Glomerular visceral epithelial cell (primary cell): ENCODE data around the gene QSOX1.

Experiments used
- DNase-seq: peaks from one replicate; pipeline ENCODE4 v3.0.0-alpha.2; 2016; ENCODE audit errors: extremely low spot score

Gene QSOX1

GRCh38 chr1:180213401-180214170 lies 58.9 kb downstream of the QSOX1 start:
- DNase-seq = no peak

DNA sequence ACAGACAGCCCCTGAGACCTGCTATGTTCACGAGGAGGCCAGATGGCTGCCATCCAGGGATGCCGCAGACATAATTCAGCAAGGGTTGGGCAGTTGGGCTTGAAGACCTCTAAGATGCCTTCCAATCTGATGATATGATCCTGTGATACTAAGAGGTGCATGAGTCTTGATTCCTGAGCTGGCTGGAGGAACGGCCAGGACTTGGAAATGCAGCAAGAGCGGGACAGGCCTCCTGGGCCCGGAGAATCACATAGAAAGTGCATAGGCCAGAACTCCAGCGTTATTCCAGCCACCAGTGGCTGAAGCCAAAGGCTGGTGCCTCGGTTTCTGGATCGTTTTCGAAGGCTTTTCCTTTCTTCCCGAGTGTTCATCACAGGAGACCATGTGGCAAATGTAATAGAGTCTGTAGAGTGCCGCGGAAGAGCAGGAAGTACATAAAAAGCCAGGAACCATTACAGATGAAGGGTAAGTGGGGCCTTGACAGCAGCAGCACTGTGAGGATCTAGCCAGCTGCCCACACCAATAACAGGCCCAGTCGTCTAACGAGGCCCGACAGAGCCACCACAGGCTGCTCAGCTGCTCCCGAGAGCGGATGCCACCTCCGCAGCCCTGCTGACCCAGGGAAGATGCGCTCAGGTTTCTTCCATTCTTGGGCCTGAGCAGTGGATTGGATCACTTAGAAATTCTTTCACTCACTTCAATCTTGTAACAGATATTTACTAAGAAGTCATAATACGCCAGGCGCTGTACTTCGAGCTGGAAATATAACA lies 61.4 kb downstream of the QSOX1 start:
- DNase-seq = no peak

- DNase-seq = no peak
These were observed 62.3 kb downstream of the QSOX1 start for GRCh38 chr1:180217006-180217405.

GRCh38 chr1:180218806-180219765 lies 64.4 kb downstream of the QSOX1 start:
- DNase-seq = no peak

DNA sequence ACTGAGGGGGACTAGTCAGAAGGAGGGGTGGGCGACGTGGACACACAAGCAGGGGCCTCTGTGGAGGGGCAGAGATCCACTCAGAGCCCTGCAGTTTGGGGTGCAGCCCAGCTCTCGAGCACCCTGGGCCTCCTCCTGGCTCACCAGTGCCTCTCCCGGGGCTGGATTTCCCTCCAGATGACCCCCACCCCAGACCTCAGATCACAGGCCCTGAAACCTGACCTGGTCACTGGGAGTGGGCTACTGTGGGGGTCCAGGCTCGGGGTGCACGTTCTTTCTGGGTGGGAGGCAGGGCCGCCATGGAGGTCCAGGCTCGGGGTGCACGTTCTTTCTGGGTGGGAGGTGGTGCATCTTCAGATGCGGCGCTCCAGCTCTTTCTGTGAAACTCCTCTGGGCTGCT lies 65.1 kb downstream of the QSOX1 start:
- DNase-seq = no peak

DNA sequence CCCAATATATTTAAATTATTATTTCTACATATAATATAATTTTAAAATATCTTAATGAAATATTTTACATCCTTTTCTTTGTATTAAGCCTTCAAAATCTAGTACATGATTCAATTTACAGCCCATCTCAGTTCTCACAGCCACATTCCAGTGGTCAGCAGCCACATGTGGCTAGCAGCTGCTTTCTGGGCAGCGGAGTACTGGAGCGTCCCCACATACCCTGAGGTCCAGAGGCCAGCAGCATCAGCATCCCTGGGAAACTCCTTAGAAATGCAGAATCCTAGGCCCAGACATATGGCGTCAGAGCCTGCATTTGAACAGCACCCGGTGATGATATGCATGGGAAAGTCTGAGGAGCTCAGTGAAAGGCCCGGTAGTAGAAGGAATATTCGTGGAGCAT lies 66.8 kb downstream of the QSOX1 start:
- no peak for DNase-seq

DNA sequence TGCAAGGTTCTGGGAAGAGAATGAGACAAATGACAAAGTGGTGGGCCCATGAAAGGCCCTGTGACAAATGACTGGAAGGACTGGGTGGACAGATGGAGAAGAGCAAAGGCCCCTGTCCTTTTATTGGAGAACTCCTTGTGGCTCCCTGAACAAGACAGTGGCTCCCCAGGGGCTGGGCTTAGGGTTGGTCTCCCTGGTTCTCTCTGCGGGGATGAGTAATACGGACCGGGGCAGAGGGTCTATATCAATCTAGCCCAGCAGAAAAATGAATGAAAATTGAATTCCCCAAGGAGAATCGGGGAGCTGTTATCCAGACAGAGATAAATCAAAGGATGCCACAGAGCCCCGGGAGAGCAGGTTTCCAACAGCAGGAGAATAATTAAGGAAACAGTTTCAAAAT lies 70.2 kb downstream of the QSOX1 start:
- DNase-seq = no peak

GRCh38 chr1:180225403-180225802 lies 70.7 kb downstream of the QSOX1 start:
- DNase-seq = no peak

DNA sequence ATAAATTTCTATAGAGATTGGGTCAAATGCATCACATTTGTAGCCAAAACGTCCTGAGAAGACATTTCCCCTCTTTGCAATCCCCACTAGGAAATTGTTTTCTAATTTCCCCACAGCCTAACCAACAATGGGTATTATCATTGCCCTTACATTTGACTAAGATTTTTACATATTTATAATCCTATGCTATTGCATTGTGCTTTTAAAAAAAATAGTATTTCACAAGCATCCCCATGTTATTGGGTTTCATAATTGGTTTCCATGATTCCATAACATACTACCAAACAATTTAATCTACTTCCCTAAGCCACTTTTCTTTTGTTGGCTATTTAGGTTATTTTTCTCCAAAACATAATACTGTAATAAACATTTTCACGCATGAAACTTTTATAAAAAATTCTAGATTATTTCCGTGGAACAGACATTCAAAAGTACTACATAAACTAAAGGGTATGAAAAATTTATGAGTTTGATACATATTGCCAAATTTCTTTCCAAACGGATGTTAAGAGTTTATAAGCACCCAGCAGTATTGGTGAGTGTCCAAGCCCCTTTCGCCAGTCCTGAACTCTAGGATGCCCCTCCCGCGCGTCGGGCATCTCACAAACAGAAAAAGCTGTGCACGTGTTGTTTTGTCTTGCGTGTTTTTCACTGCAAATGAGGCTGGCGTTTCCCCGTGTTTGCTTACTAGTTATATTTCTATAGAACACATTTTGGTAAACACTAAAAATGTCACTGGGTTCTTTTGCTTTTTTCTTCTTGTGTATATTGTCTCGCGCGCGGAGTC lies 73.4 kb downstream of the QSOX1 start:
- DNase-seq = no peak

GRCh38 chr1:180228648-180229482 lies 74.2 kb downstream of the QSOX1 start:
- DNase-seq = no peak

DNA sequence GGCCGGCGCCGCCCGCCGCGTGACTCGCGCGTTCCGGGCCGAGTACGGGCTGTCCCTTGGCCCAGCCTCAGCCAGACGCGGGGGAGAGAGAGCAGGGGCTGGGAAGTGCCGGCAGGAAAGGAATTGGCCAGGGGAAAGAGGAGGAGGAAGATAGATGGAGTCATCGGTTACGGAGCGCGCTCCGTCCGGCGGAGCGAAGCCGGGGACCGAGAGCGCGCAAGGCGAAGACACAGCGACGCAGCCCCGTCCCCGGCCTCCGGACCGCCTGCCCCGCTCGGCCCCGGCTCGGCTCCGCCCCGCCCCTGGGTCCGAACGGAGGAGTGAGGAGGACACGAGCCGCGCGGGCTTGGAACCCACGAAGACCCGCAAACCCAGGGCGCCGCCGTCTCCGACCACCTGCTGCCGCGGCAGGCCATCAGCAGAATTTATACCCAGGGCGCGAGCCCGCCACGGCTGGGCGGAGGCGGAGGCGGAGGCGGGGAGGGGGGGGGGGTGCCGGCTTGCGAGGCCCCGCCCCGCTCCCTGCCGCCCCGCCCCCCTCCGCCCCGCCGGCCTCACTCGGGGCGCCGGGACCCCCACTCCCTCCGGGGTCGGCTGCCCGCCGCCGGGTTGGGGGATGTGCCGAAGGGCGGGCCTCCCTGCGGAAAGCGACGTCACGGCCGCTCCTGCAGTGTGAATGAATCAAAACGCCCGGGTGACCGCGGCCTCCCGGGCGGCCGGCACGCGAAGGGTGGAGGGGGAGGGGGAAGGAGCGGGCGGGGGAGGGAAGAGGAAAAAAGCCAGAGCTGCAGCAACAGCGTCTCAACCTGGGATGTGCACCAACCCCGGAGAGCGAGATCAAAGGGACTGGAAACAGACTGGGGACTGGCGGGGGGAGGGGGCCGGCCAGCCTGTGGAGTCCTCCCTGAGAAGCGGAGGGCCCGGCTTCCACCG lies 75.1 kb downstream of the QSOX1 start, which contains the start of gene LHX4:
LHX4 (plus strand) TSS at position 782 of the 933 bp plus-strand sequence. CDS start 266 bp downstream, outside the sequence.
- peak; percentile 49 for DNase-seq

GRCh38 chr1:180230416-180230790 lies 75.7 kb downstream of the QSOX1 start:
- DNase-seq = no peak

DNA sequence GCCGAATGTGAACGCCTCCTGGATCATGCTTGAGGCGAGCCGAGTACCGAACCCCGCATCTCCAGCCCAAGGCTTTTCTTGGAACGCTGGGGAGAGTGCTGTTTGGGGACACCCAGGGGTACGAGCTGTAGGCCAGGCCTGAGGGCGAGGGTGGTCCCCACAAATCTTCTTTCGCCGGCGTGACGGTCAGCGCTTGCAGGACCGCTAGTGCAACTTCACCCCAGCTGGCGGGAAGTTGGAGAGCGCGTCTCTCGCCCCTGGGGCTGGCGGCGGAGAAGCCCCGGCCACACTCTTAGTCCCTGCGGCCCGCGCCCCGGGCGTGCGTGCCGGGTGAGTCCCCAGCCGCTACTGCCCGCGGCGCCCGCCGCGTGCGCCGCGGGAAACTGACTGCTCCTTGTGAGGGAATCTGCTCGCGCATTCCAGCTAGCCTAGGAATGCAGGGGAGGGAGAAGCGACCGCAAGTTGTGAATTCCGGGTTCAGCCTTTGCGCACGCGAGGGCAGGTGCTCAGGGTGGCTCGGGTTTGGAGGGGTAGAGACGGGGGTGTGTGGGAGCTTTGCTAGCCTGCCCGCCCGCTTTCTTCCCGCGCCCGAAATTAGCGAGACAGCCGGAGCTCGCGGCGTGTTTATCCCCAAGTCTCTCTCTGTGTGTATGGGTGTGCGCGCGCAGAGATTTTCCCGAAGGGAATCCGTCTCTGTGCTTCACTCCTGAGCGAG lies 76.3 kb downstream of the QSOX1 start:
- peak; percentile 55 for DNase-seq

- peak; percentile 47 for DNase-seq
These were observed 76.8 kb downstream of the QSOX1 start for GRCh38 chr1:180231506-180231921.

- no peak for DNase-seq
These were observed 77.3 kb downstream of the QSOX1 start for GRCh38 chr1:180231936-180232335.

- no peak for DNase-seq
These were observed 77.9 kb downstream of the QSOX1 start for GRCh38 chr1:180232521-180233043.

GRCh38 chr1:180233191-180234011 lies 78.7 kb downstream of the QSOX1 start:
- DNase-seq = no peak
